GM10266 (cell line): ENCODE measurements around the gene TYW1B.
"Not testable (repeated sequence)": the region's sequence is repeated elsewhere in the genome, so short reads cannot be mapped to it uniquely, and the experiment has no call there.

Source experiments
- DNase-seq: peaks from one replicate; pipeline ENCODE4 v3.0.0; 2012; ENCODE audit errors: extremely low spot score
- CTCF ChIP-seq: IDR thresholded peaks from 2 replicates; pipeline ENCODE4 v1.5.1; 2012; ENCODE audit warnings: mild to moderate bottlenecking, low read depth; ENCODE audit not compliant: control insufficient read depth, insufficient read depth; ENCODE audit errors: missing control alignments

TYW1B gene

DNA sequence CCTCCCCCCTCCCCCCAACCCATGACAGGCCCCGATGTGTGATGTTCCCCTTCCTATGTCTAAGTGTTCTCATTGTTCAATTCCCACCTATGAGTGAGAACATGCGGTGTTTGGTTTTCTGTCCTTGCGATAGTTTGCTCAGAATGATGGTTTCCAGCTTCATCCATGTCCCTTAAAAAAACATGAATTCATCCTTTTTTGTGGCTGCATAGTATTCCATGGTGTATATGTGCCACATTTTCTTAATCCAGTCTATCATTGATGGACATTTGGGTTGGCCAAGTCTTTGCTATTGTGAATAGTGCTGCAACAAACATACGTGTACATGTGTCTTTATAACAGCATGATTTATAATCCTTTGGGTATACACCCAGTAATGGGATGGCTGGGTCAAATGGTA lies 107.1 kb downstream of the TYW1B start:
- not testable (repeated sequence) for DNase-seq

DNA sequence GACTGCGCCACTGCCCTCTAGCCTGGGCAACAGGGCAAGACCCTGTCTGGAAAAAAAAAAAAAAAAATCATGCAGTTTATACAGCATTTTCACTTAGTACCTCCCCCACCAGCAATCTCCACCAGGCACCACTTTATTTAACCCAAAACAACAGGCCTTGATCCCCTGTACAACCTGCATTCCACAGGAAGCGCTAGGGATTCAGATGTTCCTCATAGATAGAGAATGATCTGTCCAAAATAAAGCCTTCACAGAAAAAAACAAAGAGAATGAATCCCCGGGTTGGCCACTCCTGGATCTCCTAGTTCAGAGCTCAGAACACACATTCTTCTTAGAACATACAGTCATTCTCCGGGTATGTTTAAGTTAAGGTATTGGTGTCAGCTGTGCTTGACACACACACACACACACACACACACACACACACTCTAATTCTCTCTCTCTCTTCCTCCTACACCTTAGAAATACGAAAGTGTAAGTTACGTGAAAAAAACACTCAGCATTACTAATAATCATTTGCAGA lies 110.7 kb downstream of the TYW1B start:
- DNase-seq: not testable (repeated sequence)

GRCh38 chr7:72711927-72712326 lies 116.1 kb downstream of the TYW1B start:
- not testable (repeated sequence) for DNase-seq

DNA sequence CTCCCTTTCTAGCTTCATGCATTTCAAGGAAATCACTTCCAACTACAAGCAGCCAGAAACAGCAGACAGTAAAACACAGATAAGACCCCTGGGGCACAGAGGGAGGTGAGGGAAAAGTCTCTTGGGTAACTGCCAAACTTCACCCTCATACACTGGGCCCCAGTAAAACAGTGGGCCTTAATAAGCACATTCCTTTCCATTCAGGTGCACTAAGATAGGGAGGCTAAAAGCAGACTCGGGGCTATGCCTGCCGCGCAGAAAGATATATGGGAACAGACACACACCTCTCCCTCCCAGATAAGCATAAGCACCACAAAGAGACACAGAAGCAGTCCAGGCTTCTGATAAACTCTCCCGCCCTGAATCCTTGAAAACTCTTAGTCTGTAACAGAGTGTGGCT lies 117.0 kb downstream of the TYW1B start:
- DNase-seq: no peak
- TF ChIP-seq CTCF: no peak

GRCh38 chr7:72709909-72710308 lies 118.1 kb downstream of the TYW1B start:
- TF ChIP-seq CTCF: no peak
- DNase-seq: no peak

DNA sequence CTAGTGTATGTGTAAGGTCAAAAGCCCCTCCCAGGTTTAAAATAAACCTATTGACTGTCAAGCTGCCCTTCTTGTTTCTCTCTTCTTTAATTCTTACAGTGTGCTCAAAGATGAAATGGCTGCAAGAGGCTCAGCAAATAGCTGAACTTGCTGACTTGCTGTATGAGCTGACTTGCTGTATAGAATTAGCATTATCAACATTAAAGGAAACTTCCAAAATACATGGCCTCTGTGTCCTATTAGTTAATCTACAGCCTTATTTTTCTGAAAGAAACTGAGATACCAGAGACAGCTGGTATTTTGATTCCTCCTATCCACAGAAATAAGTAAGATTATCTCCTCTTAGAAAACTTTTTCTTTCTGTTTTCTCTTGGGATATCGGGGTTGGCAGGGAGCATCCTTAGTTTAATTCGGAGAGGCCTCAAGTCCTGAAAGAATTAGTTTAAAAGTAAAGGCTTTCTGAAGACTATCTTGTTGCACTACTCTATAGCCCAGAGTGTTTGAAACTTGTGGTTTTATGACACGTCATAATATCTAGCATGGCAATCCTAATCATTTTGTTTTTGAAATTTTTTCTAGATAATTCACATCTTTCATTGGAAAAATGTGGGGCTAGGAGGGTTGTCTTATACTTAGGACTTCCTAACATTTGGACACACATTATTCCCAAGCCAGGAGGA lies 119.5 kb downstream of the TYW1B start:
- not testable (repeated sequence) for DNase-seq

GRCh38 chr7:72706521-72706920 lies 121.5 kb downstream of the TYW1B start:
- DNase-seq: no peak
- TF ChIP-seq CTCF: no peak

GRCh38 chr7:72705693-72706092 lies 122.3 kb downstream of the TYW1B start:
- DNase-seq: not testable (repeated sequence)

DNA sequence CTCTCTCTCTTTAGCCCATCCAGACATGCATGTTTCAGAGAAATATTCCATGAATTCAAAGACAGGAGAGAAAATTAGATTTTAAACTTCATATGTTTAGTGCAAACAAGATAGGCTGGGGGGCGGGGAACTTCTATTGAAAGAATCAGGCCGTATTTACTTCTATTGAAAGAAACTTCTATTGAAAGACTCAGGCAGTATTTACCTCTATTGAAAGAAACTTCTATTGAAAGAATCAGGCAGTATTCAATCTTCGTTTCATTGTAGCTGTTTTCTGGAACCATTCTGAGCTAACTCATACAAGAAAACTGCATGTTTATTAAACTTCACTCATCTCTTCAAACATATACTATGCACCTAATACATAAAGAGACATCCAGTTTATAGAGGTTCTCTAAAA lies 123.1 kb downstream of the TYW1B start:
- no peak for DNase-seq
- no peak for TF ChIP-seq CTCF

DNA sequence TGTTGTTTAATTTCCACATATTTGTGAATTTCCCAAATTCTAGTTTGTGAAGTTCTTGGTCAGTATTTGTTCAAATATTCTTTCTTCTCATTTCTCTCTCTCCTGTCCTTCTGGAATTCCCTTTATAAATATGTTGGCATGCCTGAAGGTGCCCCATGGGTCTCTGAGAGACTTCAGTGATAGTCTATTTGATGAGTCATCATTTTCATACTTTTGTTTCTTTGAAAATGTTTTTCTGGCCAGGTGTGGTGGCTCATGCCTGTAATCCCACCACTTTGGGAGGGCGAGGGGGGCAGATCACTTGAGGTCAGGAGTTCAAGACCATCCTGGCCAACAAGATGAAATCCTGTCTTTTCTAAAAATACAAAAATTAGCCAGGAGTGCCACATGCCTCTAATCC lies 127.5 kb downstream of the TYW1B start:
- not testable (repeated sequence) for DNase-seq

DNA sequence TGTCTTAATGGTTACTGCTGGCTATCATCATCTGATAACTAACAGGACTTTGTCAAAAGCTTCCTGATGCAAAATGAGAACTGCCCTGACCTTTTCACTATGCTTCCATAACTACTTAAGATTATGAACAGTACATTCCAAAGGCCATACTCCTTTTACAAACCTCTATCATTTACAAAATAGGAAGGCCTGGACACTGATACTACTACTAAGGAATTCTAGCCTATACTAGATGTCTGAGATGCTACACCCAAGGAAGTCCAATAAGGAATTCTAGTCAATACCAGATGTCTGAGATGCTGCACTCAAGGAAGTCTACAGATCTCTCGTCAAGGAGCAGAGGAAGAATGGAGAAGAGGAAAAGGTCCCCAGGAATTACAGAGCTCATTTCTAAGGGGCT lies 130.9 kb downstream of the TYW1B start:
- not testable (repeated sequence) for DNase-seq

DNA sequence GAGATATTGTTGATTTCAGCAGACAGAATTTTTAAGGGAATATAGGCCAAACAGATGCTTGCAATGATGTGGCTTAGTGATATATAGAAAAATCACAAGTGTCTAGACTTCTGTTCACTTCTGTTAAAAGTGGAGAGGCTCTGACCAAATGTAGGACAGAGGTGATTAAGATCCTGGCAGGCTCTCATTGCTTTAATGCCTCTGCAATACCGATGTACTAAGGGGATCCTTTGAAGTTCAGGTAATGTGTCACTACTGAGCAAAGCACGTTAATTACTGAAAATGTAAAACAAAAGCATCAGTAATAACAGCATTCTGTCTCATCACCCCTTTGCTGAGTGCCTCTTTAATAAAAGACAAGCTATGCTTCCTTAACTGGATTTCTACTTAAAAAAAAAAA lies 131.4 kb downstream of the TYW1B start:
- DNase-seq: not testable (repeated sequence)

- not testable (repeated sequence) for DNase-seq
These were observed 132.5 kb downstream of the TYW1B start for GRCh38 chr7:72695482-72695881.

GRCh38 chr7:72691442-72691841 lies 136.6 kb downstream of the TYW1B start:
- not testable (repeated sequence) for DNase-seq

- not testable (repeated sequence) for DNase-seq
These were observed 137.8 kb downstream of the TYW1B start for GRCh38 chr7:72690177-72690576.

DNA sequence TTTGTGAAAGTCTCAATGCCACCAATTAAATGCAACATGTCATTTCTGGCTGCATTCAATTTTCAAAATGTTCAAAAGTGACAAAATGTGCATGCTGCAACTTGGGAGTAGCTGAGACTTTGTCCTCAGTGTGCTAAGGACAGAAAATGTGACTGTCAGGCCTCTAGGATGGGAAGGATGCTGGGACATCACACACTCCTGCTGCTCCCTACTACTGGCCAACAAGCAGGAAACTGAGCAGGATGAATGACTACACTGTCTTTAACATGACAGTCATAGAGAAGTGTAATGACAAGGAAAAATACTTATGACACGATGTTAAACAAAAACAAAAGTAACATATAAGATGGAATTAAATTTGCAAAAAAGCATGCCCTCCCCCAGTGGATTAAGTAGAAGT lies 138.7 kb downstream of the TYW1B start:
- not testable (repeated sequence) for DNase-seq

DNA sequence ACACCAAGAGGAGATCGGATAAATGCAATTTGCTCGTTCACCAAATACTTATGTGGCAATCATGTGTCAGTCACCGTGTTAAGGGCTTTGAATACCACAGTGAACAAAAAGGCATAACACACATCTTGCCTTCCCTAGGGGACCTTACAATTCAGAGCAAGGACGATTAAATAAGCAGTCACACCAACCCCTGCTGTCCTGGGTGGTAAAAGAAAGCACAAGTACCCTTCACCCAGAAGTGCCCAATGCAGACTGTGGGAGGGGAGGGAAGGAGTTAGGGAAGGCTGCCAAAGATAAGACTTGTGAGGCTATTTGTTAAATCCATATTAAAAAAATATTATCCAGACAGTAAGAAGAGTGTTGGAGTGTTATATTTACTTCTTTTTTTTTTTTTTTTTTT lies 146.8 kb downstream of the TYW1B start:
- not testable (repeated sequence) for DNase-seq
